SH-SY5Y (cell line): ENCODE data around the gene ILF2.

ENCODE experiments used
- GATA2 ChIP-seq: IDR thresholded peaks from 2 replicates; pipeline ENCODE4 v1.6.1; 2011; ENCODE audit warnings: mild to moderate bottlenecking, low read depth, low read length
- GATA3 ChIP-seq: IDR thresholded peaks from 2 replicates; pipeline ENCODE4 v1.6.1; 2011; ENCODE audit warnings: low read depth, mild to moderate bottlenecking, low read length, moderate library complexity

- no peak for TF ChIP-seq GATA2
- TF ChIP-seq GATA3 = no peak
Observed at GRCh38 chr1:153667439-153667838, 3.4 kb downstream of the ILF2 start.
